NCI-H1105 (cell line): ENCODE data around the gene OSGIN1.

Experiments used
- DNase-seq: peaks from one replicate; lab custom pipeline; 2025; lab: John Stamatoyannopoulos, UW

The OSGIN1 gene

GRCh38 chr16:83952940-83953795, at the start of gene OSGIN1:
OSGIN1 (plus strand) TSS chr16:83953240; CDS start chr16:83957672, 4,432 bp downstream.
- DNase-seq: peak; percentile 58

GRCh38 chr16:83903751-83904150, 49.3 kb upstream of the OSGIN1 start:
- DNase-seq: no peak

GRCh38 chr16:83906683-83907082, 46.4 kb upstream of the OSGIN1 start:
- no peak for DNase-seq

GRCh38 chr16:83907111-83907510, 45.9 kb upstream of the OSGIN1 start:
- no peak for DNase-seq

GRCh38 chr16:83907631-83908250, 45.3 kb upstream of the OSGIN1 start:
- DNase-seq: no peak

GRCh38 chr16:83908798-83909197, 44.2 kb upstream of the OSGIN1 start:
- no peak for DNase-seq

- no peak for DNase-seq
These were observed 41.8 kb upstream of the OSGIN1 start for GRCh38 chr16:83911290-83911689.

GRCh38 chr16:83912519-83913244, 40.4 kb upstream of the OSGIN1 start:
- DNase-seq: no peak

GRCh38 chr16:83913245-83913633, 39.8 kb upstream of the OSGIN1 start:
- no peak for DNase-seq

GRCh38 chr16:83914091-83914710, 38.8 kb upstream of the OSGIN1 start:
- DNase-seq: no peak

GRCh38 chr16:83915081-83915480, 38.0 kb upstream of the OSGIN1 start:
- DNase-seq: no peak

GRCh38 chr16:83915491-83915890, 37.5 kb upstream of the OSGIN1 start:
- DNase-seq: no peak

- DNase-seq: no peak
These were observed 35.6 kb upstream of the OSGIN1 start for GRCh38 chr16:83917152-83918120.

GRCh38 chr16:83920894-83921491, 32.0 kb upstream of the OSGIN1 start:
- DNase-seq: no peak

GRCh38 chr16:83923581-83924365, 29.3 kb upstream of the OSGIN1 start:
- DNase-seq: no peak

GRCh38 chr16:83924686-83925085, 28.4 kb upstream of the OSGIN1 start:
- DNase-seq: no peak

GRCh38 chr16:83925095-83925905, 27.7 kb upstream of the OSGIN1 start:
- no peak for DNase-seq

- no peak for DNase-seq
These were observed 26.9 kb upstream of the OSGIN1 start for GRCh38 chr16:83925957-83926725.
